Mammary epithelial cell (primary cell): Measurements from ENCODE around the gene TXNRD2.

Source experiments
- CTCF ChIP-seq, 2 donors: IDR thresholded peaks in 1 of 2; conservative IDR thresholded peaks in 1 of 2; 2 replicates each; pipeline ENCODE4 v1.5.1; 2011 to 2012; ENCODE audit warnings: inconsistent platforms in 2 of 2, low read length in 2 of 2, mild to moderate bottlenecking in 2 of 2, control low read depth in 1 of 2, low read depth in 1 of 2; ENCODE audit not compliant: insufficient read depth in 1 of 2; ENCODE audit errors: extremely low read depth in 1 of 2
- EZH2 ChIP-seq: IDR thresholded peaks from 2 replicates; pipeline ENCODE4 v1.6.1; 2012; ENCODE audit warnings: low read length, inconsistent platforms, borderline replicate concordance

- TF ChIP-seq CTCF (conservative IDR thresholded peaks at IDR 0.05 in 1 of 2, IDR thresholded peaks at IDR 0.05 in 1 of 2; ENCODE audit: extremely low read depth in 1 of 2, insufficient read depth in 1 of 2, low read depth in 1 of 2, low read length in 2 of 2) (no peak), EZH2 (no peak)
These were observed 42.7 kb upstream of the TXNRD2 start for GRCh38 chr22:19984201-19984753.
